Measurements from ENCODE around the gene SNAPC4.

Gene SNAPC4

GRCh38 chr9:136363106-136363948 is 36.6 kb downstream of the SNAPC4 start, which contains the start of gene DNLZ:
TSS of gene DNLZ (minus strand) at chr9:136363744. CDS start at chr9:136363714, 30 bp downstream.
- H3K4me3 ChIP-seq (ENCODE audit: control insufficient read depth, low read depth, low read length): peak within 1 kb of the TSS; percentile 61
- TF ChIP-seq CTCF (conservative IDR thresholded peaks at IDR 0.05; ENCODE audit: control insufficient read depth, insufficient read depth, low read depth, low read length): peak; percentile 50
- peak; percentile 93 for DNase-seq (ENCODE audit: low read depth)

- H3K4me3 ChIP-seq (ENCODE audit: control insufficient read depth, low read depth, low read length): no peak overlapping the region
- TF ChIP-seq CTCF (conservative IDR thresholded peaks at IDR 0.05; ENCODE audit: control insufficient read depth, insufficient read depth, low read depth, low read length): no peak
These were observed 37.6 kb downstream of the SNAPC4 start for GRCh38 chr9:136362450-136362784.

GRCh38 chr9:136361754-136362449 is 38.1 kb downstream of the SNAPC4 start:
- DNase-seq (ENCODE audit: low read depth): peak; percentile 45
- no peak for TF ChIP-seq CTCF (conservative IDR thresholded peaks at IDR 0.05; ENCODE audit: control insufficient read depth, insufficient read depth, low read depth, low read length)
- no peak overlapping the region for H3K4me3 ChIP-seq (ENCODE audit: control insufficient read depth, low read depth, low read length)

More at GRCh38 chr9:136362450-136362784, 37.6 kb downstream of the SNAPC4 start:
- no peak for DNase-seq (ENCODE audit: low read depth)

GRCh38 chr9:136361047-136361753 is 38.8 kb downstream of the SNAPC4 start:
- TF ChIP-seq CTCF (conservative IDR thresholded peaks at IDR 0.05; ENCODE audit: control insufficient read depth, insufficient read depth, low read depth, low read length): no peak
- no peak overlapping the region for H3K4me3 ChIP-seq (ENCODE audit: control insufficient read depth, low read depth, low read length)
- DNase-seq (ENCODE audit: low read depth): peak; percentile 36

- DNase-seq (ENCODE audit: low read depth): no peak
- no peak for TF ChIP-seq CTCF (conservative IDR thresholded peaks at IDR 0.05; ENCODE audit: control insufficient read depth, insufficient read depth, low read depth, low read length)
- H3K4me3 ChIP-seq (ENCODE audit: control insufficient read depth, low read depth, low read length): no peak overlapping the region
These were observed 39.9 kb downstream of the SNAPC4 start for GRCh38 chr9:136359774-136360718.

- H3K4me3 ChIP-seq (ENCODE audit: control insufficient read depth, low read depth, low read length): no peak overlapping the region
- DNase-seq (ENCODE audit: low read depth): no peak
- TF ChIP-seq CTCF (conservative IDR thresholded peaks at IDR 0.05; ENCODE audit: control insufficient read depth, insufficient read depth, low read depth, low read length): no peak
These were observed 41.1 kb downstream of the SNAPC4 start for GRCh38 chr9:136358888-136359287.

Measured in fibroblast of mammary gland (primary cell).